Measurements from ENCODE around the gene LYZL1.

LYZL1 gene

DNA sequence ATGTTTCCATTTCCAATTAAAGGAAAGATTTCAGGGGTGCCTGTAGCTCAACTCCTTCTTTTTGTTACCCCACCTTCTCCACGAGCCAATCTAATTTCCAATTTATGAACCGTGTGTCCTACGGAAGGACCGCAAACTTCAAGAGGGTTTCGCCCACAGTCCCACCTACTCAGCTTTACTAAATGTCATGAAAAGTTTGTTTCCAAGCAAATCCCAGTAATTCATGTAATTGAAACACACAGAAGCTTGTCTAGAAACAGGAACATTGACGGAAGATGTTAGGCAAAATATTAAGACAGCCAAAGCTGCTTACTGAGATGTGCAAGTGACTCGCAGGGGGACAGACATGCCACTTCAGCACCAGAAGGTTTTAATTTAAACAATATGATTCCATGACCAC, 32.9 kb upstream of the LYZL1 start:
- H2AFZ ChIP-seq (ENCODE audit: low read length): no peak overlapping the region
- no peaks in the 10 kb centered on the region for H3K27me3 ChIP-seq (ENCODE audit: insufficient read depth, low read length)
- no peaks in the 10 kb centered on the region for H4K20me1 ChIP-seq (ENCODE audit: insufficient read depth, low read length)
- H3K9me2 ChIP-seq (ENCODE audit: low read depth, low read length): no peaks in the 10 kb centered on the region
- no peaks in the 10 kb centered on the region for H3K4me1 ChIP-seq (ENCODE audit: insufficient read depth, low read length, severe bottlenecking)
- no peak overlapping the region for H3K27ac ChIP-seq (ENCODE audit: low read depth, low read length, poor library complexity, severe bottlenecking)
- H3K4me2 ChIP-seq (ENCODE audit: low read length): no peak overlapping the region
- no peaks in the 10 kb centered on the region for H3K9me3 ChIP-seq (ENCODE audit: low read length)
- H3K79me2 ChIP-seq (ENCODE audit: insufficient read depth, low read length): no peaks in the 10 kb centered on the region
- no peak overlapping the region for H3K9ac ChIP-seq (ENCODE audit: low read length)
- TF ChIP-seq EZH2 (IDR thresholded peaks at IDR 0.05; ENCODE audit: borderline replicate concordance, low read length): no peak
- TF ChIP-seq, protein P1, sequence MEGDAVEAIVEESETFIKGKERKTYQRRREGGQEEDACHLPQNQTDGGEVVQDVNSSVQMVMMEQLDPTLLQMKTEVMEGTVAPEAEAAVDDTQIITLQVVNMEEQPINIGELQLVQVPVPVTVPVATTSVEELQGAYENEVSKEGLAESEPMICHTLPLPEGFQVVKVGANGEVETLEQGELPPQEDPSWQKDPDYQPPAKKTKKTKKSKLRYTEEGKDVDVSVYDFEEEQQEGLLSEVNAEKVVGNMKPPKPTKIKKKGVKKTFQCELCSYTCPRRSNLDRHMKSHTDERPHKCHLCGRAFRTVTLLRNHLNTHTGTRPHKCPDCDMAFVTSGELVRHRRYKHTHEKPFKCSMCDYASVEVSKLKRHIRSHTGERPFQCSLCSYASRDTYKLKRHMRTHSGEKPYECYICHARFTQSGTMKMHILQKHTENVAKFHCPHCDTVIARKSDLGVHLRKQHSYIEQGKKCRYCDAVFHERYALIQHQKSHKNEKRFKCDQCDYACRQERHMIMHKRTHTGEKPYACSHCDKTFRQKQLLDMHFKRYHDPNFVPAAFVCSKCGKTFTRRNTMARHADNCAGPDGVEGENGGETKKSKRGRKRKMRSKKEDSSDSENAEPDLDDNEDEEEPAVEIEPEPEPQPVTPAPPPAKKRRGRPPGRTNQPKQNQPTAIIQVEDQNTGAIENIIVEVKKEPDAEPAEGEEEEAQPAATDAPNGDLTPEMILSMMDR (IDR thresholded peaks at IDR 0.05; ENCODE audit: low read length): no peak
- H3K36me3 ChIP-seq (ENCODE audit: insufficient read depth, low read length): no peaks in the 10 kb centered on the region
- H3F3A ChIP-seq (ENCODE audit: insufficient read depth, low read length): no peaks in the 10 kb centered on the region
- H3K4me3 ChIP-seq (ENCODE audit: low read depth, low read length, poor library complexity, severe bottlenecking): no peak overlapping the region

DNA sequence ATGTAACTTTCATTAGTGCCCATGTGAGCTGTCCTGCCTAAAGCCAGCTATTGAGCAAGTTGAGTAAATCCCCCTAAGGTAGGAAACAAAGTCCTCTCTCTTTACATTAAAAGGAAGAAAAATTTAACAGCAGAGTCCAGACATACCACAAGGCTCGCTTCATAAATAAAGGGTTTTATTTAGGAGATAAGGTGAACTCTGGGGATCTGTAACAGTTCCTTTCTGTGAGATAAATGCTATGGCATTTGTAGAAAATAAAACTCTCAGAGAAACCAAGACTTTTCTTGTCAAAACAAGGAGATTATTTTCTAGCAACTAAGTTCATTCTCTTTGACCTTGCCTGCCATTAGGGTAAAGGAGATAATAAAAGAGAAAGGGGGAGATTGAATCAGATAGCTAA, 32.3 kb upstream of the LYZL1 start:
- no peaks in the 10 kb centered on the region for H3K36me3 ChIP-seq (ENCODE audit: insufficient read depth, low read length)
- no peak overlapping the region for H3K9ac ChIP-seq (ENCODE audit: low read length)
- no peak overlapping the region for H3K4me2 ChIP-seq (ENCODE audit: low read length)
- H3K4me3 ChIP-seq (ENCODE audit: low read depth, low read length, poor library complexity, severe bottlenecking): no peak overlapping the region
- no peaks in the 10 kb centered on the region for H3F3A ChIP-seq (ENCODE audit: insufficient read depth, low read length)
- H3K27me3 ChIP-seq (ENCODE audit: insufficient read depth, low read length): no peaks in the 10 kb centered on the region
- no peaks in the 10 kb centered on the region for H4K20me1 ChIP-seq (ENCODE audit: insufficient read depth, low read length)
- H2AFZ ChIP-seq (ENCODE audit: low read length): no peak overlapping the region
- H3K27ac ChIP-seq (ENCODE audit: low read depth, low read length, poor library complexity, severe bottlenecking): no peak overlapping the region
- H3K9me2 ChIP-seq (ENCODE audit: low read depth, low read length): no peaks in the 10 kb centered on the region
- H3K9me3 ChIP-seq (ENCODE audit: low read length): no peaks in the 10 kb centered on the region
- no peaks in the 10 kb centered on the region for H3K4me1 ChIP-seq (ENCODE audit: insufficient read depth, low read length, severe bottlenecking)
- H3K79me2 ChIP-seq (ENCODE audit: insufficient read depth, low read length): no peaks in the 10 kb centered on the region
- TF ChIP-seq EZH2 (IDR thresholded peaks at IDR 0.05; ENCODE audit: borderline replicate concordance, low read length): no peak
- TF ChIP-seq, protein P1 (IDR thresholded peaks at IDR 0.05; ENCODE audit: low read length): no peak

DNA sequence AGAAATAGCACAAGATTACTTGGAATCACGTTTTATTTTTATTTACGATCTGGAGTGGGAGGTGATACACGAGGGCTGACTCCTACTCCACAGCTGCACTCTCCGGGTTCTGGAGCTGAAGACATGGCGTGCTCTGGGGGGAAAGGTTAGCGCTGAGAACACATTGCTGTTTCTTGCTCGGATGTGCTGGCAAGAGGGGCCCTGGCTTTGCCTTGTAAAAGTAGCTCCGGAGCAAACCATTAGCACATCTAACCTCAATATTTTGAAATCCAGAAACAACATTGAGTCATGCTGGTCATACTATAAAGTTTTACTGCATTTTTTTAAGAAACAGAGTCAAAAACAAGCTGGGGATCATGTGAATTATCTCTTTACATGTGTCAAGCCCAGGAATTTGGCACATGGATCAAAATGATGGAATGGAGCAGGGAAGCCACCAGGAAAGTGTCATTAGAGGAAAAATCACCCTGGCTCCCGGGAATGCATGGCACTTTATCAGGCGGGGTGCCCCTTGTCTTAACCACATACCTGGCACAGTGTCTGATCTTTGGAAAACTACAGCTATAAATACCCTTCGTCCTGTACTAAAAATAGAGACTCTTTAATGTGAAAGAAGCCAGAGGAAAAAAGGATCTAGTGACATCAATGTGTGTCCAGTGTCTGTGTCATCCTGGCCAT, 31.6 kb upstream of the LYZL1 start:
- H2AFZ ChIP-seq (ENCODE audit: low read length): no peak overlapping the region
- H3K9me3 ChIP-seq (ENCODE audit: low read length): no peaks in the 10 kb centered on the region
- H3K4me1 ChIP-seq (ENCODE audit: insufficient read depth, low read length, severe bottlenecking): no peaks in the 10 kb centered on the region
- no peaks in the 10 kb centered on the region for H4K20me1 ChIP-seq (ENCODE audit: insufficient read depth, low read length)
- H3K4me3 ChIP-seq (ENCODE audit: low read depth, low read length, poor library complexity, severe bottlenecking): no peak overlapping the region
- no peaks in the 10 kb centered on the region for H3K27me3 ChIP-seq (ENCODE audit: insufficient read depth, low read length)
- no peaks in the 10 kb centered on the region for H3K36me3 ChIP-seq (ENCODE audit: insufficient read depth, low read length)
- TF ChIP-seq, protein P1 (IDR thresholded peaks at IDR 0.05; ENCODE audit: low read length): no peak
- no peaks in the 10 kb centered on the region for H3F3A ChIP-seq (ENCODE audit: insufficient read depth, low read length)
- H3K27ac ChIP-seq (ENCODE audit: low read depth, low read length, poor library complexity, severe bottlenecking): no peak overlapping the region
- no peaks in the 10 kb centered on the region for H3K79me2 ChIP-seq (ENCODE audit: insufficient read depth, low read length)
- no peak overlapping the region for H3K9ac ChIP-seq (ENCODE audit: low read length)
- no peak overlapping the region for H3K4me2 ChIP-seq (ENCODE audit: low read length)
- no peaks in the 10 kb centered on the region for H3K9me2 ChIP-seq (ENCODE audit: low read depth, low read length)
